IMR-90 (cell line): ENCODE results near the gene EIF4H. TPM values are rescaled to one million over a fixed set of nuclear protein-coding genes. Genes with fewer than 3 reads are reported as not detected.

Experiments
- ATAC-seq: fragments of 200-7000 bp; cut with Tn5 transposase; 2 replicates; pipeline ENCODE4 v1.9.1; 2020; ENCODE audit warnings: low read depth, mild to moderate bottlenecking, moderate library complexity
- BruUV-seq: library from RNA; stranded (reverse); fragments of 400-500 nt; replicated peaks from 2 replicates; lab custom pipeline; 2021; lab: Mats Ljungman, UMichigan
- CTCF ChIA-PET: fragments of 300-600 bp; formaldehyde crosslinking; extraction: SDS; loops from one replicate; lab custom pipeline; 2021; ENCODE audit warnings: antibody characterized with exemption; lab: Yijun Ruan, JAX
- POLR2A ChIA-PET: fragments of 300-600 bp; sonication (Branson Sonifier 250); formaldehyde crosslinking; loops from one replicate; lab custom pipeline; 2022; ENCODE audit warnings: antibody characterized with exemption; ENCODE audit not compliant: unreplicated experiment; lab: Charles Lee
- DNase-seq: peaks from one replicate; pipeline ENCODE4 v3.0.0; 2013
- H2AFZ ChIP-seq: replicated peaks from 2 replicates; pipeline ENCODE3; 2013; ENCODE audit warnings: low read length, mild to moderate bottlenecking; ENCODE audit not compliant: poor library complexity
- H2AK5ac ChIP-seq: 2 replicates; pipeline ENCODE4 v1.6.1; 2013; ENCODE audit warnings: low read depth, low read length, inconsistent platforms
- H2AK9ac ChIP-seq: replicated peaks from 2 replicates; pipeline ENCODE3; 2013; ENCODE audit warnings: mild to moderate bottlenecking, low read depth, low read length, moderate library complexity; ENCODE audit not compliant: poor library complexity
- H2BK120ac ChIP-seq: 2 replicates; pipeline ENCODE4 v1.6.1; 2013; ENCODE audit warnings: low read depth, low read length, inconsistent platforms
- H2BK15ac ChIP-seq: 3 replicates; pipeline ENCODE4 v1.6.1; 2013; ENCODE audit warnings: low read depth, low read length, inconsistent platforms
- H2BK20ac ChIP-seq: 2 replicates; pipeline ENCODE4 v1.6.1; 2013; ENCODE audit warnings: low read depth, mild to moderate bottlenecking, inconsistent platforms, low read length, moderate library complexity
- H2BK5ac ChIP-seq: 2 replicates; pipeline ENCODE4 v1.6.1; 2013; ENCODE audit warnings: mild to moderate bottlenecking, low read depth, low read length, inconsistent platforms; ENCODE audit not compliant: poor library complexity, severe bottlenecking
- H3K14ac ChIP-seq: replicated peaks from 2 replicates; pipeline ENCODE4 v1.6.1; 2013; ENCODE audit warnings: low read depth, low read length, inconsistent platforms
- H3K18ac ChIP-seq: 2 replicates; pipeline ENCODE4 v1.6.1; 2013; ENCODE audit warnings: low read depth, low read length, control low read depth
- H3K23ac ChIP-seq: 2 replicates; pipeline ENCODE4 v1.6.1; 2013; ENCODE audit warnings: low read depth, low read length, inconsistent platforms
- H3K27ac ChIP-seq: 2 replicates; pipeline ENCODE4 v1.5.1; 2013; ENCODE audit warnings: mild to moderate bottlenecking, control low read depth, low read length; ENCODE audit not compliant: insufficient read depth
- H3K27me3 ChIP-seq: 2 replicates; pipeline ENCODE4 v1.6.1; 2013; ENCODE audit warnings: low read length; ENCODE audit not compliant: control insufficient read depth, insufficient read depth
- H3K36me3 ChIP-seq: 2 replicates; pipeline ENCODE4 v1.6.1; 2013; ENCODE audit warnings: low read length, mixed read lengths; ENCODE audit not compliant: control insufficient read depth, insufficient read depth
- H3K4ac ChIP-seq: 2 replicates; pipeline ENCODE4 v1.6.1; 2013; ENCODE audit warnings: low read depth, low read length, inconsistent platforms
- H3K4me1 ChIP-seq: 2 replicates; pipeline ENCODE4 v1.6.1; 2013; ENCODE audit warnings: low read length, mixed read lengths; ENCODE audit not compliant: control insufficient read depth, insufficient read depth
- H3K4me2 ChIP-seq: 2 replicates; pipeline ENCODE4 v1.6.1; 2013; ENCODE audit warnings: low read depth, mild to moderate bottlenecking, control low read depth, low read length, moderate library complexity
- H3K4me3 ChIP-seq: 2 replicates; pipeline ENCODE4 v1.5.1; 2013; ENCODE audit warnings: low read depth, mild to moderate bottlenecking, control low read depth, low read length, moderate library complexity; ENCODE audit not compliant: insufficient read depth
- H3K56ac ChIP-seq: 2 replicates; pipeline ENCODE4 v1.6.1; 2013; ENCODE audit warnings: low read length, inconsistent platforms; ENCODE audit not compliant: insufficient read depth; ENCODE audit errors: extremely low read depth
- H3K79me1 ChIP-seq, 2 experiments: 2 replicates each; pipeline ENCODE4 v1.6.1; 2013; ENCODE audit warnings: low read length in 2 of 2, inconsistent platforms in 1 of 2, low read depth in 1 of 2
- H3K9ac ChIP-seq: 2 replicates; pipeline ENCODE4 v1.6.1; 2013; ENCODE audit warnings: low read depth, low read length, control low read depth
- H3K9me1 ChIP-seq: 2 replicates; pipeline ENCODE4 v1.6.1; 2013; ENCODE audit warnings: low read length, inconsistent platforms; ENCODE audit not compliant: insufficient read depth
- H3K9me3 ChIP-seq: 2 replicates; pipeline ENCODE4 v1.6.1; 2013; ENCODE audit warnings: low read length; ENCODE audit not compliant: control insufficient read depth, insufficient read depth
- H4K20me1 ChIP-seq: 2 replicates; pipeline ENCODE4 v1.6.1; 2013; ENCODE audit warnings: low read length, inconsistent platforms; ENCODE audit not compliant: insufficient read depth
- H4K5ac ChIP-seq: 2 replicates; pipeline ENCODE4 v1.6.1; 2013; ENCODE audit warnings: mild to moderate bottlenecking, low read depth, low read length, control low read depth
- H4K8ac ChIP-seq, 2 experiments: 2 replicates each; pipeline ENCODE4 v1.6.1; 2013; ENCODE audit warnings: low read depth in 2 of 2, low read length in 2 of 2, control low read depth in 1 of 2, inconsistent platforms in 1 of 2
- H4K91ac ChIP-seq: 2 replicates; pipeline ENCODE4 v1.6.1; 2013; ENCODE audit warnings: low read depth, low read length, inconsistent platforms; ENCODE audit not compliant: insufficient read depth
- BHLHE40 ChIP-seq: fragments of 150-350 bp; IDR thresholded peaks from 2 replicates; pipeline ENCODE4 v1.6.1; 2016; ENCODE audit warnings: mild to moderate bottlenecking, low read depth, low read length
- CEBPB ChIP-seq: IDR thresholded peaks from 2 replicates; pipeline ENCODE4 v1.6.1; 2012; ENCODE audit warnings: low read depth, low read length, improper control_type of control experiment
- ELK1 ChIP-seq: fragments of 150-350 bp; IDR thresholded peaks from 2 replicates; pipeline ENCODE4 v1.6.1; 2016; ENCODE audit warnings: low read depth, mild to moderate bottlenecking, low read length, moderate library complexity, borderline replicate concordance
- FOS ChIP-seq: fragments of 150-350 bp; IDR thresholded peaks from 2 replicates; pipeline ENCODE4 v1.6.1; 2016; ENCODE audit warnings: low read depth, low read length
- MAZ ChIP-seq: IDR thresholded peaks from 2 replicates; pipeline ENCODE4 v1.6.1; 2012; ENCODE audit warnings: low read depth, mild to moderate bottlenecking, low read length, improper control_type of control experiment, moderate library complexity, borderline replicate concordance
- MXI1 ChIP-seq: IDR thresholded peaks from 2 replicates; pipeline ENCODE4 v1.6.1; 2012; ENCODE audit warnings: low read depth, mild to moderate bottlenecking, low read length, moderate library complexity, borderline replicate concordance
- NFE2L2 ChIP-seq: fragments of 150-350 bp; IDR thresholded peaks from 2 replicates; pipeline ENCODE4 v1.6.1; 2016; ENCODE audit warnings: low read depth, mild to moderate bottlenecking, low read length
- POLR2A ChIP-seq: IDR thresholded peaks from 2 replicates; pipeline ENCODE4 v1.6.1; 2012; ENCODE audit warnings: mild to moderate bottlenecking, low read depth, low read length
- RAD21 ChIP-seq: IDR thresholded peaks from 2 replicates; pipeline ENCODE4 v1.6.1; 2012; ENCODE audit warnings: low read length, improper control_type of control experiment
- RCOR1 ChIP-seq: IDR thresholded peaks from 2 replicates; pipeline ENCODE4 v1.6.1; 2012; ENCODE audit warnings: mild to moderate bottlenecking, low read length, improper control_type of control experiment; ENCODE audit not compliant: insufficient replicate concordance
- WGBS, 2 experiments: methylation state at CpG; one replicate each; pipeline versions ENCODE4 v1.1.5 to v1.1.7; 2013; ENCODE audit warnings: missing lambda C conversion rate in 2 of 2; ENCODE audit not compliant: insufficient read length in 1 of 2; ENCODE audit errors: extremely low coverage in 2 of 2; 5-methylcytosine and 5-hydroxymethylcytosine counted together
- dilution Hi-C: fragments of 300-500 bp; cut with HindIII; formaldehyde crosslinking; loops from one replicate; pipeline ENCODE4 v1.14.3; 2018; ENCODE audit warnings: low sequenced_read_pairs; ENCODE audit not compliant: unreplicated experiment
- in situ Hi-C: fragments of 300-500 bp; cut with MboI; formaldehyde crosslinking; loops from 3 replicates; pipeline ENCODE4 v1.14.3; 2019; ENCODE audit warnings: low sequenced_read_pairs, inconsistent platforms, mixed read lengths
- intact Hi-C: fragments of 100-400 bp; cut with micrococcal nuclease; formaldehyde crosslinking; loops from 2 replicates; pipeline ENCODE4 v1.10.0; 2022
- polyA plus RNA-seq, 3 experiments: library from polyadenylated mRNA; depleted of rRNA; stranded (reverse); fragments of >200 nt; gene quantifications; 2 replicates each; pipeline ENCODE4 v1.2.3, GENCODE V29; 2012; ENCODE audit warnings: low replicate concordance in 1 of 3
- total RNA-seq: library from RNA; depleted of rRNA; stranded (reverse); fragments of >200 nt; gene quantifications from 2 replicates; pipeline ENCODE4 v1.2.3, GENCODE V29; 2012
- TF ChIP-seq, protein P1 (sequence below): conservative IDR thresholded peaks from 2 replicates; pipeline ENCODE4 v1.5.1; 2012; ENCODE audit warnings: mild to moderate bottlenecking, low read depth, low read length, improper control_type of control experiment

The EIF4H gene
- total and polyA plus RNA-seq, 2 of the 4 experiments (the other 2 are of a cell fraction), result 241 to 321 TPM

GRCh38 chr7:74236284-74236683 lies 62.1 kb downstream of the EIF4H start:
- dilution Hi-C loops (no loop called here), intact Hi-C loops (no loop called here), in situ Hi-C loops (loop anchor here (25.0 kb wide), 1 partner anchor 126 kb away; no protein-coding TSS in a partner anchor)
- Histone ChIP-seq H2BK20ac (no peak overlapping the region), H3K27me3 (no peaks in the 10 kb centered on the region), H3K36me3 (peaks cover 32% of the 10 kb centered on the region), H2BK120ac (no peak overlapping the region), H3K4me3 (no peak overlapping the region), H4K91ac (no peak overlapping the region; the same call in 1 of the 2 replicates), H3K9me3 (no peaks in the 10 kb centered on the region), H3K23ac (no peak overlapping the region), H2AK9ac (no peak overlapping the region), H4K8ac (no peak overlapping the region), H3K9ac (no peak overlapping the region), H2BK5ac (no peak overlapping the region), H3K27ac (no peak overlapping the region), H3K79me1 (peaks cover 0 to 11% of the 10 kb centered on the region in 2 experiments; a peak in 1 of 4 replicates), H3K18ac (no peak overlapping the region), H3K4me2 (no peak overlapping the region), H2BK15ac (no peak overlapping the region), H3K56ac (no peak overlapping the region), H4K5ac (no peak overlapping the region), H2AFZ (no peak overlapping the region), H3K4ac (no peak overlapping the region), H3K14ac (no peak overlapping the region), H2AK5ac (0 out of 2 replicates have a peak overlapping the region, but pooled peaks have one; percentile 24), H4K20me1 (peaks cover 17% of the 10 kb centered on the region), H3K9me1 (peaks cover 10% of the 10 kb centered on the region), H3K4me1 (peaks cover 9% of the 10 kb centered on the region)
- WGBS, 2 experiments, result no CpG with 5 or more reads among the region's 3 CpGs
- ChIA-PET CTCF (no interaction called here), POLR2A (no interaction called here)
- BruUV-seq, result no TSS peak
- ATAC-seq, result no peak
- DNase-seq, result no peak
- TF ChIP-seq FOS, result no peak
- no peak for TF ChIP-seq RCOR1
- no peak for TF ChIP-seq CEBPB
- TF ChIP-seq NFE2L2, result no peak
- no peak for TF ChIP-seq RAD21
- no peak for TF ChIP-seq POLR2A
- TF ChIP-seq, protein P1, sequence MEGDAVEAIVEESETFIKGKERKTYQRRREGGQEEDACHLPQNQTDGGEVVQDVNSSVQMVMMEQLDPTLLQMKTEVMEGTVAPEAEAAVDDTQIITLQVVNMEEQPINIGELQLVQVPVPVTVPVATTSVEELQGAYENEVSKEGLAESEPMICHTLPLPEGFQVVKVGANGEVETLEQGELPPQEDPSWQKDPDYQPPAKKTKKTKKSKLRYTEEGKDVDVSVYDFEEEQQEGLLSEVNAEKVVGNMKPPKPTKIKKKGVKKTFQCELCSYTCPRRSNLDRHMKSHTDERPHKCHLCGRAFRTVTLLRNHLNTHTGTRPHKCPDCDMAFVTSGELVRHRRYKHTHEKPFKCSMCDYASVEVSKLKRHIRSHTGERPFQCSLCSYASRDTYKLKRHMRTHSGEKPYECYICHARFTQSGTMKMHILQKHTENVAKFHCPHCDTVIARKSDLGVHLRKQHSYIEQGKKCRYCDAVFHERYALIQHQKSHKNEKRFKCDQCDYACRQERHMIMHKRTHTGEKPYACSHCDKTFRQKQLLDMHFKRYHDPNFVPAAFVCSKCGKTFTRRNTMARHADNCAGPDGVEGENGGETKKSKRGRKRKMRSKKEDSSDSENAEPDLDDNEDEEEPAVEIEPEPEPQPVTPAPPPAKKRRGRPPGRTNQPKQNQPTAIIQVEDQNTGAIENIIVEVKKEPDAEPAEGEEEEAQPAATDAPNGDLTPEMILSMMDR, result no peak
- no peak for TF ChIP-seq MAZ
- no peak for TF ChIP-seq MXI1
- TF ChIP-seq BHLHE40, result no peak
- no peak for TF ChIP-seq ELK1
